Gastrocnemius medialis (tissue), 4 donors: Measurements from ENCODE around the gene HOXA5. TPM values are rescaled to one million over a fixed set of nuclear protein-coding genes. Genes with fewer than 3 reads are reported as not detected.

Experiments
- ATAC-seq, 2 donors: fragments of 150-250 bp; one replicate each; pipeline ENCODE4 v1.9.1; 2016
- DNase-seq, 2 donors: peaks; one replicate each; pipeline ENCODE4 v3.0.0-alpha.2; 2019
- H3K27ac ChIP-seq, 4 donors: fragments of 200-600 bp; sonication (generic); 1 replicate in 1 of 4; 2 replicates in 3 of 4; pipeline ENCODE4 v1.5.1; 2016 to 2018; ENCODE audit warnings: mild to moderate bottlenecking in 2 of 4, moderate library complexity in 1 of 4
- H3K27me3 ChIP-seq, 3 donors: fragments of 200-600 bp; sonication (generic) in 2 of 3; 1 replicate in 1 of 3; 2 replicates in 2 of 3; pipeline versions ENCODE4 v1.5.1 to v1.6.0; 2016 to 2019; ENCODE audit warnings: mild to moderate bottlenecking in 1 of 3, moderate library complexity in 1 of 3
- H3K36me3 ChIP-seq, 2 donors: fragments of 200-600 bp; sonication (generic) in 1 of 2; one replicate each; pipeline ENCODE4 v1.5.1; 2017 to 2018
- H3K4me1 ChIP-seq, 2 donors: fragments of 200-600 bp; sonication (generic) in 1 of 2; one replicate each; pipeline ENCODE4 v1.5.1; 2016 to 2017; ENCODE audit warnings: mild to moderate bottlenecking in 2 of 2
- H3K4me3 ChIP-seq, 4 donors: fragments of 200-600 bp; sonication (generic) in 3 of 4; 1 replicate in 1 of 4; 2 replicates in 3 of 4; pipeline ENCODE4 v1.5.1; 2016 to 2019; ENCODE audit warnings: mild to moderate bottlenecking in 2 of 4
- H3K9me3 ChIP-seq, 3 donors: fragments of 200-600 bp; sonication (generic) in 2 of 3; 1 replicate in 1 of 3; 2 replicates in 2 of 3; pipeline ENCODE4 v1.5.1; 2016 to 2019
- CTCF ChIP-seq, 5 experiments: fragments of 450-650 bp in 3 of 5; fragments of 200-600 bp in 2 of 5; sonication (generic) in 2 of 5; IDR thresholded peaks in 4 of 5; conservative IDR thresholded peaks in 1 of 5; 1 replicate in 4 of 5; 2 replicates in 1 of 5; pipeline ENCODE4 v1.5.1; 2016 to 2019; ENCODE audit warnings: antibody characterized with exemption in 5 of 5, mild to moderate bottlenecking in 3 of 5, moderate library complexity in 3 of 5
- POLR2A ChIP-seq, 2 donors: fragments of 450-650 bp; IDR thresholded peaks; one replicate each; pipeline ENCODE4 v1.6.1; 2017; ENCODE audit warnings: antibody characterized with exemption in 2 of 2, mild to moderate bottlenecking in 2 of 2, moderate library complexity in 2 of 2
- in situ Hi-C, 4 donors: fragments of 200-750 bp; cut with MboI; loops; one replicate each; pipeline versions ENCODE4 v1.15.0 to v1.8.0; 2017; ENCODE audit warnings: low sequenced_read_pairs in 4 of 4
- intact Hi-C: fragments of 100-400 bp; cut with DNase I; formaldehyde crosslinking; loops from one replicate; pipeline ENCODE4 v1.15.1; 2023; ENCODE audit warnings: low total_unique reads
- total RNA-seq, 4 donors: library from RNA; depleted of rRNA; stranded (reverse); fragments of >200 nt; gene quantifications; one replicate each; pipeline versions ENCODE4 v1.1.0 to v1.2.3, GENCODE V29; 2016

HOXA5 gene
- total RNA-seq, 4 donors from 2014 or later = 2.7 to 7.1 (median 7.0) TPM

DNA sequence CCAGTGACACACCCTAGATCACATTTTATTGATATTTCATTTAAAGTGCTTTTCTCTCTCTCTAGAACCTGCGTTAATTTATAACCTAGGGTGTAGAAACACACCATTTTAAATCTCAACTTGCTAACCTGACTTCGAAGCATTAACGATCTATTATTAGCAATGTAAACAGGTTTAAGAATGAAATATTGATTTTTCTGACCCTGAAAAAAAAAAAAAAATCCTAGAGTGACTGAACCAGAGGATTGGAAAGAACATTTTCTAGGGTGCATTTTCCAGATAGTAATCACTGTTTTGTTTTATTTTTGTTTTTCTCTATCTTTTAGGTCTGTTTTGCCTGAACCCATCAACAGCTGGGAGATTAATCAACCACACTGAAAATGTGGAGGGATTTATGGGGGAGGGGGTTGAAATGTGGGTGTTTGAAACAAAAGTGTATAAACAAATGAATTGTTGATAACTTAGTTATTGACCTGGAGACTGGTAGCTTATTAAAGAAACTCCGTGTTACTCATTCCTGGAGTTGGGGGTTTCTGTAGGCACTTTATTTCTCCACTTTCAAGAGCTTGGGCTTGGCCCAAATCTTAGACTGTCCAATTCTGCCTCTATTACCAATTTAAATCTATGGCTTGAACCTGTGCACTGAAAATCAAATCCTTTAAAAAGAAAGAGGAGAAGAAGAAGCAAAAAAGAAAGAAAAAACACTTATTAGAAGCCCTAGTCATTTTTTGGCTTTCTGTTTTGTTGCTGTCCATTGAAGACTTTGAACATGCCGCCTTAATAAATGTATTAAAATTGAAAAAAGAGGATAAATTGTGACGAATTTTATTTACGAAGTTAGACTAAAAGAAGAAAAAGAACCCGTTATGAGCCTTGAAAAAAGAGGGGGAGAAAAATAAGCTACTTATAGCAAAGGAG is 43.8 kb downstream of the HOXA5 start:
- no peak for ATAC-seq
- Histone ChIP-seq H3K4me1 (peaks cover 11 to 24% of the 10 kb centered on the region in 2 donors), H3K27ac (peak overlapping the region in 1 of 4 donors; percentile 19), H3K27me3 (no peaks in the 10 kb centered on the region), H3K4me3 (no peak overlapping the region), H3K36me3 (no peaks in the 10 kb centered on the region), H3K9me3 (no peaks in the 10 kb centered on the region)
- intact Hi-C loops = no loop called here
- in situ Hi-C loops = no loop called here
- no peak for DNase-seq
- TF ChIP-seq POLR2A (IDR thresholded peaks at IDR 0.05) = no peak
- no peak for TF ChIP-seq CTCF (IDR thresholded peaks at IDR 0.05 in 4 of 5, conservative IDR thresholded peaks at IDR 0.05 in 1 of 5)

- H3K9me3 ChIP-seq = no peaks in the 10 kb centered on the region
- intact Hi-C loops (no loop called here), in situ Hi-C loops (no loop called here)
- peak overlapping the region in 3 of 4 donors; percentile 21 to 78 (median 46) for H3K27ac ChIP-seq
- TF ChIP-seq POLR2A (IDR thresholded peaks at IDR 0.05) (no peak), CTCF (IDR thresholded peaks at IDR 0.05 in 4 of 5, conservative IDR thresholded peaks at IDR 0.05 in 1 of 5) (no peak)
- peak overlapping the region; percentile 29 to 78 (median 34) for H3K4me3 ChIP-seq
- ATAC-seq = peak in 1 of 2 donors; percentile 16
- peaks cover 11 to 24% of the 10 kb centered on the region in 2 donors for H3K4me1 ChIP-seq
- no peaks in the 10 kb centered on the region for H3K27me3 ChIP-seq
- no peaks in the 10 kb centered on the region for H3K36me3 ChIP-seq
- no peak for DNase-seq
These were observed 44.7 kb downstream of the HOXA5 start for GRCh38 chr7:27098578-27099451.

- Histone ChIP-seq H3K27me3 (no peaks in the 10 kb centered on the region), H3K4me3 (peak overlapping the region; percentile 30 to 97 (median 58)), H3K27ac (peak overlapping the region in 3 of 4 donors; percentile 21 to 78 (median 46)), H3K36me3 (no peaks in the 10 kb centered on the region), H3K9me3 (no peaks in the 10 kb centered on the region), H3K4me1 (peaks cover 11 to 24% of the 10 kb centered on the region in 2 donors)
- in situ Hi-C loops (no loop called here), intact Hi-C loops (loop anchor here (2.0 kb wide), 1 partner anchor 33 kb away; the partner anchor contains the start of gene HOXA4)
- no peak for ATAC-seq
- TF ChIP-seq CTCF (IDR thresholded peaks at IDR 0.05 in 4 of 5, conservative IDR thresholded peaks at IDR 0.05 in 1 of 5) (no peak), POLR2A (IDR thresholded peaks at IDR 0.05) (no peak)
- no peak for DNase-seq
These were observed 45.5 kb downstream of the HOXA5 start for GRCh38 chr7:27097686-27098577.
